Measurements from ENCODE around the gene TTLL11. TPM values are rescaled to one million over a fixed set of nuclear protein-coding genes. Genes with fewer than 3 reads are reported as not detected.

Gene TTLL11
- polyA plus RNA-seq, 1 of the 3 experiments (the other 2 are of a cell fraction), result 6.8 TPM

- TF ChIP-seq REST (IDR thresholded peaks at IDR 0.05; ENCODE audit: low read depth, low read length) (no peak), NFIC (IDR thresholded peaks at IDR 0.05; ENCODE audit: borderline replicate concordance) (no peak), EZH2phosphoT487 (IDR thresholded peaks at IDR 0.05; ENCODE audit: borderline replicate concordance, low read depth) (no peak), NRF1 (IDR thresholded peaks at IDR 0.05; ENCODE audit: low read depth, low read length) (no peak), SIN3A (IDR thresholded peaks at IDR 0.05; ENCODE audit: borderline replicate concordance, low read depth, low read length) (no peak)
Observed at GRCh38 chr9:122113574-122113973, 20.5 kb upstream of the TTLL11 start (continued).

- POLR2A ChIA-PET, result no interaction called here
- Histone ChIP-seq H3K4me3 (ENCODE audit: low read depth in 2 of 2, low read length in 1 of 2) (no peak overlapping the region), H3K9me2 (no peaks in the 10 kb centered on the region), H3K36me3 (replicated peaks in 1 of 2; ENCODE audit: control insufficient read depth in 1 of 2, insufficient read depth in 2 of 2, low read length in 1 of 2) (no peaks in the 10 kb centered on the region), H3K9ac (no peak overlapping the region), H3K27ac (ENCODE audit: low read depth in 2 of 2, low read length in 1 of 2) (no peak overlapping the region), H3K27me3 (ENCODE audit: insufficient read depth) (peaks cover 9% of the 10 kb centered on the region; the same call in 1 of the 2 replicates), H3F3A (replicated peaks; ENCODE audit: insufficient read depth) (no peaks in the 10 kb centered on the region), H4K20me1 (ENCODE audit: insufficient read depth) (no peaks in the 10 kb centered on the region), H3K9me3 (no peaks in the 10 kb centered on the region), H3K4me1 (ENCODE audit: control insufficient read depth in 1 of 2, insufficient read depth in 2 of 2, low read depth in 1 of 2, low read length in 1 of 2) (no peaks in the 10 kb centered on the region; a peak in 1 of 4 replicates), H3K79me2 (ENCODE audit: insufficient read depth) (no peaks in the 10 kb centered on the region), H3K4me2 (no peak overlapping the region), H2AFZ (ENCODE audit: low read depth) (no peak overlapping the region)
- TF ChIP-seq TCF12 (IDR thresholded peaks at IDR 0.05) (no peak), RAD21 (IDR thresholded peaks at IDR 0.05; ENCODE audit: low read length) (no peak), RFX5 (IDR thresholded peaks at IDR 0.05; ENCODE audit: low read length) (no peak), REST (IDR thresholded peaks at IDR 0.05; ENCODE audit: low read depth, low read length) (no peak), FOXJ3 (CRISPR knock-in tag; IDR thresholded peaks at IDR 0.05) (no peak), USF1 (IDR thresholded peaks at IDR 0.05; ENCODE audit: borderline replicate concordance, low read depth) (no peak)
- CTCF ChIA-PET, result interaction anchor here (2.2 kb wide), 2 partner anchors 13 kb away, joined by 8 to 13 read pairs; no protein-coding TSS in a partner anchor
- 71% methylated on average over 6 of the region's 6 CpGs for WGBS (ENCODE audit: low lambda C conversion rate)
- no peak for DNase-seq
Observed at GRCh38 chr9:122112238-122112637, 19.1 kb upstream of the TTLL11 start.

Measured in SK-N-SH (cell line).